Stomach (tissue), 9 donors: ENCODE measurements around the gene RAB3C. TPM values are rescaled to one million over a fixed set of nuclear protein-coding genes. Genes with fewer than 3 reads are reported as not detected.

Source experiments
- DNase-seq, 2 donors: peaks; one replicate each; pipeline versions ENCODE4 v3.0.0 to v3.0.0-alpha.2; 2013 to 2019
- H3K27ac ChIP-seq, 5 donors: fragments of 200-600 bp in 4 of 5; sonication (generic) in 4 of 5; one replicate each; pipeline ENCODE4 v1.5.1; 2013 to 2019; ENCODE audit warnings: mild to moderate bottlenecking in 1 of 5, moderate library complexity in 1 of 5
- H3K27me3 ChIP-seq, 3 donors: fragments of 200-600 bp; sonication (generic); one replicate each; pipeline ENCODE4 v1.5.1; 2017 to 2019; ENCODE audit warnings: mixed run types in 1 of 3
- H3K36me3 ChIP-seq, 4 donors: fragments of 200-600 bp; sonication (generic); 1 replicate in 3 of 4; 2 replicates in 1 of 4; pipeline ENCODE4 v1.5.1; 2016 to 2019
- H3K4me1 ChIP-seq, 4 donors: fragments of 200-600 bp; sonication (generic); one replicate each; pipeline ENCODE4 v1.5.1; 2016 to 2019
- H3K4me3 ChIP-seq, 4 donors: fragments of 200-600 bp; sonication (generic) in 3 of 4; one replicate each; pipeline ENCODE4 v1.5.1; 2016 to 2019; ENCODE audit warnings: mild to moderate bottlenecking in 1 of 4
- H3K9me3 ChIP-seq, 4 donors: fragments of 200-600 bp; sonication (generic); one replicate each; pipeline ENCODE4 v1.5.1; 2016 to 2019
- CTCF ChIP-seq, 7 experiments: fragments of 450-650 bp in 4 of 7; fragments of 200-600 bp in 3 of 7; sonication (generic) in 3 of 7; IDR thresholded peaks; one replicate each; pipeline ENCODE4 v1.5.1; 2016 to 2019; ENCODE audit warnings: antibody characterized with exemption in 7 of 7, control low read depth in 2 of 7, mild to moderate bottlenecking in 1 of 7
- EP300 ChIP-seq: sonication (generic); formaldehyde crosslinking; IDR thresholded peaks from one replicate; pipeline ENCODE4 v1.6.1; 2017; ENCODE audit warnings: antibody characterized with exemption
- POLR2A ChIP-seq, 4 donors: fragments of 450-650 bp; IDR thresholded peaks; one replicate each; pipeline ENCODE4 v1.6.1; 2016; ENCODE audit warnings: antibody characterized with exemption in 4 of 4, control low read depth in 2 of 4, mild to moderate bottlenecking in 1 of 4, moderate library complexity in 1 of 4
- POLR2AphosphoS5 ChIP-seq, 3 donors: sonication (generic); formaldehyde crosslinking; IDR thresholded peaks; one replicate each; pipeline ENCODE4 v1.6.1; 2016; ENCODE audit warnings: antibody characterized with exemption in 3 of 3
- WGBS, 5 donors: extraction: QIAGEN DNeasy Blood & Tissue Kit in 3 of 5; methylation state at CpG; one replicate each; pipeline versions ENCODE4 v1.1.5 to v1.1.7; 2013 to 2018; 5-methylcytosine and 5-hydroxymethylcytosine counted together
- intact Hi-C: fragments of 100-400 bp; cut with DNase I; formaldehyde crosslinking; loops from one replicate; pipeline ENCODE4 v1.15.1; 2023; ENCODE audit warnings: low total_unique reads
- polyA plus RNA-seq, 3 donors: library from polyadenylated mRNA; stranded (reverse); fragments of 200-250 nt; gene quantifications; one replicate each; pipeline ENCODE4 v1.2.3, GENCODE V29; 2013
- total RNA-seq, 5 donors: library from RNA; depleted of rRNA; stranded (reverse); fragments of >200 nt; gene quantifications; one replicate each; pipeline versions ENCODE4 v1.1.0 to v1.2.3, GENCODE V29; 2014 to 2016
- donor health status: healthy with polysubstance abuse.
- donor health status: Bipolar disorder and iron deficiency.
- donor health status: healthy.

RAB3C gene
- total and polyA plus RNA-seq, 8 donors: 0.31 to 7.9 (median 2.2) TPM; not detected in 3

DNA sequence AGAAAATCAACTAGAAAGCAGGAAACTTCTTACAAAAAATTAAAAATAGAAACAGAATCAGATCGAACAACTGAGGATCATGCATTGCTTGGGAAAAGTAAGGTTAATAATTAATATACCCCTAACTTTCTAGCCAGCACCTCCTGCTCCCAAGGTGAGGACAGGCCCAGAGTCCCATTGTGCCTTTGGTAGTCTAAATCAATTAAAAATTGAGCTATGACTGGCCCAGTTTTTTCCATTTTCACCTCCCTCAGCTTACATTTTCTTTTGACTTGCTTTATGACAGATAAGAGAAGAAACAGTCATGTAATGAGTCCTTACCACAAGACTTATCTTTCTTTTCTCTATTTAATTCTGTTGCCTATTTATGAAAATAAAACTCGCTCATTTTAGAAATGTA is 182.2 kb downstream of the RAB3C start:
- Histone ChIP-seq H3K9me3 (no peaks in the 10 kb centered on the region), H3K4me3 (no peak overlapping the region), H3K36me3 (no peaks in the 10 kb centered on the region), H3K27me3 (no peaks in the 10 kb centered on the region), H3K4me1 (peaks cover 0 to 7% (median 3%) of the 10 kb centered on the region in 4 donors), H3K27ac (no peak overlapping the region)
- TF ChIP-seq POLR2AphosphoS5 (IDR thresholded peaks at IDR 0.05) (no peak), EP300 (no peak), POLR2A (IDR thresholded peaks at IDR 0.05) (no peak), CTCF (IDR thresholded peaks at IDR 0.05) (no peak)
- intact Hi-C loops: no loop called here
- DNase-seq: no peak
- WGBS, 5 donors: 21 to 61% (median 41%) methylated on average over 2 of the region's 2 CpGs

DNA sequence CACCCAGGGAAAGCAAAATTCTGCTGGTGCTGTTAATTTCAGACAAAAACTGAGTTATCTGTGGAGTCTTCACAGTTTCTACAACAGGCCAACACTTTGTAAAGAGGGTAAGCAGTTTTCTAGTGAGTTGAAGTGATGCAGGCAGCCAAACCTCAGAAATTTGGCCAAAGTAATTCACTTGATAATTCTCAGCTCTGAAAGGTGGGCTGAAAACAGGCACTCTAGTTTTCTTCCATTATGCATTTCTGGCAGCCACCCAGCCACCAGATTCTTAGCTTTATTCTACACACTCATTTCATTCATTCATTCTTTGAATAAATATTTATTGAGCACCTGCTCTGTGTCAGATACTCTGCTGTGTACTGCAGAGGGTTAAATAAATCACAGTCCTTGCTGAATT is 184.2 kb downstream of the RAB3C start:
- no peaks in the 10 kb centered on the region for H3K27me3 ChIP-seq
- H3K9me3 ChIP-seq: no peaks in the 10 kb centered on the region
- TF ChIP-seq CTCF (IDR thresholded peaks at IDR 0.05) (no peak), POLR2A (IDR thresholded peaks at IDR 0.05) (no peak), EP300 (no peak), POLR2AphosphoS5 (IDR thresholded peaks at IDR 0.05) (no peak)
- DNase-seq: no peak
- H3K27ac ChIP-seq: no peak overlapping the region
- intact Hi-C loops: no loop called here
- no peak overlapping the region for H3K4me3 ChIP-seq
- no peaks in the 10 kb centered on the region for H3K36me3 ChIP-seq
- H3K4me1 ChIP-seq: peaks cover 0 to 3% (median 0%) of the 10 kb centered on the region in 4 donors

DNA sequence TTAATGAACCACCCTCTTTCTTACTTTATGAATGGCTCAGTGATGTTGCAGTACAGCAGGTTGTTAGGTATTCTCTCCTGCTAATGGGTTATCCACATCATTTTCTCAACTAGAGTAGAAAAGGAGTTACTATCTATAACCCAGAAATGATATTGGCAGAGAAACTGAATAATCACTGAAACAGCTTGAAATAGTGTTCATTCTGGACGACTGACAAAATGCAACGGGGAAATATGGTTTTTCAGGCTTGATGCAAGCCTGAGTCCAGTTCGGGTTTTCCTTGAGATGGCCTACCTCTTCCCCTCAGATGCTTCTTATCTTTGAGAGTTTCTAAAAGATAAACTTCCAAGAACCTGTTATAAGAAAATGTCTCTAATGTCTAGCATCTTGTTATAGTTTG is 187.3 kb downstream of the RAB3C start:
- no peaks in the 10 kb centered on the region for H3K9me3 ChIP-seq
- no peak overlapping the region for H3K4me3 ChIP-seq
- DNase-seq: no peak
- intact Hi-C loops: no loop called here
- no peaks in the 10 kb centered on the region for H3K27me3 ChIP-seq
- H3K36me3 ChIP-seq: no peaks in the 10 kb centered on the region
- H3K4me1 ChIP-seq: peaks cover 0 to 14% (median 6%) of the 10 kb centered on the region in 4 donors
- 78 to 89% (median 83%) methylated on average over 3 of the region's 3 CpGs for WGBS, 5 donors
- H3K27ac ChIP-seq: no peak overlapping the region
- TF ChIP-seq POLR2AphosphoS5 (IDR thresholded peaks at IDR 0.05) (no peak), POLR2A (IDR thresholded peaks at IDR 0.05) (no peak), EP300 (no peak), CTCF (IDR thresholded peaks at IDR 0.05) (no peak)

- H3K27me3 ChIP-seq: no peaks in the 10 kb centered on the region
- WGBS, 5 donors: 23 to 52% (median 34%) methylated on average over 2 of the region's 2 CpGs
- no peak overlapping the region for H3K4me3 ChIP-seq
- H3K4me1 ChIP-seq: peaks cover 0 to 14% (median 6%) of the 10 kb centered on the region in 4 donors
- TF ChIP-seq CTCF (IDR thresholded peaks at IDR 0.05): no peak
- TF ChIP-seq POLR2A (IDR thresholded peaks at IDR 0.05): no peak
- TF ChIP-seq POLR2AphosphoS5 (IDR thresholded peaks at IDR 0.05): no peak
- TF ChIP-seq EP300: no peak
- DNase-seq: peak in 1 of 2 donors; percentile 13
- no peaks in the 10 kb centered on the region for H3K36me3 ChIP-seq
- no peaks in the 10 kb centered on the region for H3K9me3 ChIP-seq
- intact Hi-C loops: no loop called here
- no peak overlapping the region for H3K27ac ChIP-seq
Observed at GRCh38 chr5:58771796-58772195, 188.9 kb downstream of the RAB3C start.
